Epidermal melanocyte (primary cell): Measurements from ENCODE around the gene CEP78.
"Not testable (repeated sequence)": the region's sequence is repeated elsewhere in the genome, so short reads cannot be mapped to it uniquely, and the experiment has no call there.

ENCODE experiments used
- DNase-seq: peaks from one replicate; pipeline ENCODE4 v3.0.0; 2011; ENCODE audit warnings: low spot score; ENCODE audit not compliant: insufficient read length

The CEP78 gene

GRCh38 chr9:78235762-78236550 lies at the start of gene CEP78:
TSS of gene CEP78 (plus strand) at chr9:78236075. CDS start at chr9:78236351, 276 bp downstream.
- peak; percentile 88 for DNase-seq

- no peak for DNase-seq
Measured at GRCh38 chr9:78187763-78188484, 48.0 kb upstream of the CEP78 start.

- DNase-seq = no peak
Measured at GRCh38 chr9:78188594-78188993, 47.3 kb upstream of the CEP78 start.

- DNase-seq = no peak
Measured at GRCh38 chr9:78189001-78189400, 46.9 kb upstream of the CEP78 start.

- no peak for DNase-seq
Measured at GRCh38 chr9:78189461-78189860, 46.4 kb upstream of the CEP78 start.

GRCh38 chr9:78191931-78192330 lies 43.9 kb upstream of the CEP78 start:
- no peak for DNase-seq

- no peak for DNase-seq
Measured at GRCh38 chr9:78196258-78196657, 39.6 kb upstream of the CEP78 start.

- DNase-seq = not testable (repeated sequence)
Measured at GRCh38 chr9:78201158-78201777, 34.6 kb upstream of the CEP78 start.

GRCh38 chr9:78207319-78207718 lies 28.6 kb upstream of the CEP78 start:
- DNase-seq = no peak

GRCh38 chr9:78207901-78208300 lies 28.0 kb upstream of the CEP78 start:
- no peak for DNase-seq

- no peak for DNase-seq
Measured at GRCh38 chr9:78209127-78209526, 26.7 kb upstream of the CEP78 start.

GRCh38 chr9:78210841-78211301 lies 25.0 kb upstream of the CEP78 start:
- no peak for DNase-seq

GRCh38 chr9:78212868-78213267 lies 23.0 kb upstream of the CEP78 start:
- no peak for DNase-seq

- DNase-seq = no peak
Measured at GRCh38 chr9:78213712-78214111, 22.2 kb upstream of the CEP78 start.

GRCh38 chr9:78214492-78214891 lies 21.4 kb upstream of the CEP78 start:
- DNase-seq = no peak

- no peak for DNase-seq
Measured at GRCh38 chr9:78215706-78216105, 20.2 kb upstream of the CEP78 start.

GRCh38 chr9:78218890-78219289 lies 17.0 kb upstream of the CEP78 start:
- DNase-seq = no peak

- no peak for DNase-seq
Measured at GRCh38 chr9:78221425-78221824, 14.4 kb upstream of the CEP78 start.

- not testable (repeated sequence) for DNase-seq
Measured at GRCh38 chr9:78221841-78222240, 14.0 kb upstream of the CEP78 start.

- DNase-seq = no peak
Measured at GRCh38 chr9:78230761-78231160, 5.1 kb upstream of the CEP78 start.

- DNase-seq = not testable (repeated sequence)
Measured at GRCh38 chr9:78232471-78232870, 3.4 kb upstream of the CEP78 start.

- peak; percentile 38 for DNase-seq
Measured at GRCh38 chr9:78234810-78235209, 1.1 kb upstream of the CEP78 start.
